H1 (cell line): Measurements from ENCODE around the gene NFYA. TPM values are rescaled to one million over a fixed set of nuclear protein-coding genes. Genes with fewer than 3 reads are reported as not detected.

Experiments used
- CBX5 ChIP-seq: fragments of 300-800, 300-1000 bp; sonication (generic); IDR thresholded peaks from 2 replicates; pipeline ENCODE4 v1.7.1; 2016; ENCODE audit warnings: antibody characterized with exemption, low read length, low read depth
- CHD7 ChIP-seq: fragments of 300-600 bp; sonication (generic); IDR thresholded peaks from 2 replicates; pipeline ENCODE4 v1.7.1; 2012; ENCODE audit warnings: low read length, moderate library complexity, mild to moderate bottlenecking, inconsistent platforms; ENCODE audit not compliant: insufficient replicate concordance
- EGR1 ChIP-seq: IDR thresholded peaks from 2 replicates; pipeline ENCODE4 v1.6.1; 2011; ENCODE audit warnings: low read depth, low read length, borderline replicate concordance
- JUN ChIP-seq: IDR thresholded peaks from 2 replicates; pipeline ENCODE4 v1.6.1; 2011; ENCODE audit warnings: low read depth, mild to moderate bottlenecking, improper control_type of control experiment, low read length
- KDM5A ChIP-seq: fragments of 200-600 bp; IDR thresholded peaks from 2 replicates; pipeline ENCODE4 v1.7.1; 2012; ENCODE audit warnings: mild to moderate bottlenecking, low read length, inconsistent platforms, mixed read lengths
- polyA plus RNA-seq, 7 experiments: library from polyadenylated mRNA; depleted of rRNA in 3 of 7; stranded (reverse) in 5 of 7; unstranded in 2 of 7; fragments of >200 nt in 5 of 7; fragments of 200-250 nt in 2 of 7; gene quantifications; 1 replicate in 5 of 7; 2 replicates in 1 of 7; 4 replicates in 1 of 7; pipeline versions ENCODE4 v1.2.1 to v1.2.3, GENCODE V29; 2011 to 2013; ENCODE audit warnings: missing spikeins in 2 of 7, mixed read lengths in 2 of 7
- total RNA-seq: library from RNA; stranded (reverse); fragmentation: NEBNext Ultra II Directional; extraction: Animal tissue kit (Norgen Biotek cat#: 25700); gene quantifications from 2 replicates; pipeline ENCODE4 v1.2.1, GENCODE V29; 2021

NFYA gene
- total and polyA plus RNA-seq, 2 of the 8 experiments (the other 6 are each of a cell fraction or from before 2014, with no cell fraction given): 19.8 to 33.7 TPM

DNA sequence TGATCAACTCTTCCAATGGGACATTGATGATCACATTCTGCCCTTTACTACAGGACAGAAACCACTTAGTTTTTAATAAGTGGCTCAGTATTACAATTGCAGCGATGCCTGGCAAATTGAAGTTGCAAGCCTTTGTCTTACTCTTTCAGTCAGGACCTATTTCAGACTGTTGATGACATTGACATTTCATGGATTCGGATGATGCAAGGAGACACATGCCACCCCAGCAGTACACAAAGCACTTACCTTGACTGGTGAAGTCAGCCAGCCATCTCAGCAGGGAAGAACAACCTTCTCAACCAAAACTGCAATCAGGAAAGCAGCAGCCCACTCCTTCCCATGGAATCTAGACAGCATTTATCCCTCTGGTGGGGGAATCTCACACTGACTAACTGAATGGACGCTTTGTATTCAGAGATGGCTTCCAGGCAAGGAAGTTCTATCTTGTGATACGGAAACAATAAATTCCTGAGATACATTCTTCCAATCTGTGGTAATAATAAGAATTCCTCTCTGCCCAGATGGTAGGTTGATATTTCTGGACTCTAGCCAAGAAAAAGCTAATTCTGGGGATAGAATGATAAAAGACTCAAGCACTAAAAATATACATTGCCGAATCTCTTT is 24.8 kb downstream of the NFYA start (continued):
- TF ChIP-seq CHD7: no peak
- no peak for TF ChIP-seq CBX5
- no peak for TF ChIP-seq EGR1
- no peak for TF ChIP-seq JUN
- TF ChIP-seq KDM5A: no peak
